ENCODE results near the gene RPP25L. TPM values are rescaled to one million over a fixed set of nuclear protein-coding genes. Genes with fewer than 3 reads are reported as not detected.

The RPP25L gene
- total RNA-seq, 2 donors from 2014 or later = 8.6 to 16.9 TPM

- H3K4me1 ChIP-seq = peaks cover 66% of the 10 kb centered on the region
- H3K27me3 ChIP-seq = no peaks in the 10 kb centered on the region
- no peak within 1 kb of the TSS for H3K4me3 ChIP-seq
- TF ChIP-seq, protein P1, sequence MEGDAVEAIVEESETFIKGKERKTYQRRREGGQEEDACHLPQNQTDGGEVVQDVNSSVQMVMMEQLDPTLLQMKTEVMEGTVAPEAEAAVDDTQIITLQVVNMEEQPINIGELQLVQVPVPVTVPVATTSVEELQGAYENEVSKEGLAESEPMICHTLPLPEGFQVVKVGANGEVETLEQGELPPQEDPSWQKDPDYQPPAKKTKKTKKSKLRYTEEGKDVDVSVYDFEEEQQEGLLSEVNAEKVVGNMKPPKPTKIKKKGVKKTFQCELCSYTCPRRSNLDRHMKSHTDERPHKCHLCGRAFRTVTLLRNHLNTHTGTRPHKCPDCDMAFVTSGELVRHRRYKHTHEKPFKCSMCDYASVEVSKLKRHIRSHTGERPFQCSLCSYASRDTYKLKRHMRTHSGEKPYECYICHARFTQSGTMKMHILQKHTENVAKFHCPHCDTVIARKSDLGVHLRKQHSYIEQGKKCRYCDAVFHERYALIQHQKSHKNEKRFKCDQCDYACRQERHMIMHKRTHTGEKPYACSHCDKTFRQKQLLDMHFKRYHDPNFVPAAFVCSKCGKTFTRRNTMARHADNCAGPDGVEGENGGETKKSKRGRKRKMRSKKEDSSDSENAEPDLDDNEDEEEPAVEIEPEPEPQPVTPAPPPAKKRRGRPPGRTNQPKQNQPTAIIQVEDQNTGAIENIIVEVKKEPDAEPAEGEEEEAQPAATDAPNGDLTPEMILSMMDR (IDR thresholded peaks at IDR 0.05) = no peak
- TF ChIP-seq POLR2A (IDR thresholded peaks at IDR 0.05) = no peak
- ATAC-seq (peak; percentile 62), DNase-seq (peak; percentile 64 to 72 (median 72))
- H3K27ac ChIP-seq = peak within 1 kb of the TSS; percentile 60 to 75 (median 71)
- H3K36me3 ChIP-seq (replicated peaks in 1 of 2; ENCODE audit: insufficient read depth in 1 of 2, low read depth in 2 of 2) = no peaks in the 10 kb centered on the region
- intact Hi-C loops (cut with DNase I) = no loop called here
- 14 to 24% methylated on average over 16 to 23 of the region's 24 CpGs for WGBS, 2 donors
- no peaks in the 10 kb centered on the region for H3K9me3 ChIP-seq
Measured at GRCh38 chr9:34651876-34652601, 40.1 kb upstream of the RPP25L start, which contains the start of gene IL11RA. IL11RA (plus strand) TSS chr9:34652185; CDS start chr9:34655218, 3,033 bp downstream.

GRCh38 chr9:34651321-34651720, 39.4 kb upstream of the RPP25L start:
- no peak for ATAC-seq
- H3K4me1 ChIP-seq = peaks cover 68% of the 10 kb centered on the region

DNA sequence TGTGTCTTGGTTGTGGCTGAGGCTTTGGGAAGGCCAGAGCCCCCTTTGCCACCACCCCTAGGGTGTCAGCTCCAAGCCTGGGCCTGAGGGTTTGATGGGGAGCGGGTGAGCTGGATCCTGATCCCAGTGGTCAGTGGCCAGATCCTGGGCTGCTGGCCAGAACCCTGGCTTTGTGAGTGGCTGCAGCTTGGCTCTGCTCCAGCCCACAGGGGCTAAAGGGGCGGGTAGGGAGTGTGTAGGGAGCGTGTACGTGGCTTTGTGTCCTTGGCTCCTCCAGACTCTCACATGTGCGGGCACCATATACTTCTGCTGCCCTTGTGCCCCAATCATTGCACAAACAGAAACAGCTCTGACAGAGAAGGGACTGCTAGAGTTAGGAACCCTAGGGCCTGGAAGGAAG, 38.9 kb upstream of the RPP25L start:
- H3K9me3 ChIP-seq = no peaks in the 10 kb centered on the region
- 65% methylated on average over 5 of the region's 5 CpGs; no CpG with 5 or more reads in 1 of the 2 donors for WGBS, 2 donors
- H3K4me3 ChIP-seq = no peak overlapping the region
- no peak for ATAC-seq
- DNase-seq = no peak
- TF ChIP-seq, protein P1 (IDR thresholded peaks at IDR 0.05) = no peak
- TF ChIP-seq POLR2A (IDR thresholded peaks at IDR 0.05) = no peak
- H3K27ac ChIP-seq = peak overlapping the region in 2 of 4 donors; percentile 71
- intact Hi-C loops (cut with DNase I) = no loop called here
- H3K27me3 ChIP-seq = no peaks in the 10 kb centered on the region
- peaks cover 73% of the 10 kb centered on the region for H3K4me1 ChIP-seq
- H3K36me3 ChIP-seq (replicated peaks in 1 of 2; ENCODE audit: insufficient read depth in 1 of 2, low read depth in 2 of 2) = no peaks in the 10 kb centered on the region

More at GRCh38 chr9:34651321-34651720, 39.4 kb upstream of the RPP25L start:
- H3K27ac ChIP-seq = peak overlapping the region; percentile 60 to 75 (median 71)
- peak in 3 of 4 donors; percentile 44 to 66 (median 46) for DNase-seq
- no peaks in the 10 kb centered on the region for H3K9me3 ChIP-seq
- no peak overlapping the region for H3K4me3 ChIP-seq
- WGBS, 2 donors = 49 to 61% methylated on average over 4 of the region's 4 CpGs
- no peaks in the 10 kb centered on the region for H3K36me3 ChIP-seq (replicated peaks in 1 of 2; ENCODE audit: insufficient read depth in 1 of 2, low read depth in 2 of 2)
- TF ChIP-seq, protein P1 (IDR thresholded peaks at IDR 0.05) = no peak
- no peak for TF ChIP-seq POLR2A (IDR thresholded peaks at IDR 0.05)
- no peaks in the 10 kb centered on the region for H3K27me3 ChIP-seq
- intact Hi-C loops (cut with DNase I) = no loop called here

DNA sequence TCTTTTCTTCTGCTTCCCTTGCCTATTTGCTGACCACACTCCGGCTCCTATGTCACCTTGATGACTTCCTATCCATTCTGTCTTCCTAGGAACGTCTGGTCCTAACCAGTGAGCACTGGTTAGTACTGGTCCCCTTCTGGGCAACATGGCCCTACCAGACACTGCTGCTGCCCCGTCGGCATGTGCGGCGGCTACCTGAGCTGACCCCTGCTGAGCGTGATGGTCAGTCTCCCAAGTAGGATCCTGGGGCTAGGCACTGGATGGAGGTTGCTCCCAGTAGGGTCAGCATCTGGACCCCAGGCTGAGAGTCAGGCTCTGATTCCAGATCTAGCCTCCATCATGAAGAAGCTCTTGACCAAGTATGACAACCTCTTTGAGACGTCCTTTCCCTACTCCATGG, 36.8 kb upstream of the RPP25L start:
- Histone ChIP-seq H3K27ac (no peak overlapping the region), H3K4me3 (no peak overlapping the region), H3K9me3 (no peaks in the 10 kb centered on the region), H3K4me1 (peaks cover 70% of the 10 kb centered on the region), H3K27me3 (no peaks in the 10 kb centered on the region), H3K36me3 (replicated peaks in 1 of 2; ENCODE audit: insufficient read depth in 1 of 2, low read depth in 2 of 2) (no peaks in the 10 kb centered on the region)
- intact Hi-C loops (cut with DNase I) = no loop called here
- TF ChIP-seq, protein P1 (IDR thresholded peaks at IDR 0.05) = no peak
- no peak for TF ChIP-seq POLR2A (IDR thresholded peaks at IDR 0.05)
- DNase-seq (no peak), ATAC-seq (no peak)
- WGBS, 2 donors = 92 to 94% methylated on average over 7 to 8 of the region's 8 CpGs
